Heart right ventricle (tissue), 16 donors: ENCODE results near the gene RTP1. TPM values are rescaled to one million over a fixed set of nuclear protein-coding genes. Genes with fewer than 3 reads are reported as not detected.

ENCODE experiments used
- ATAC-seq, 8 donors: fragments of 200-7000 bp; cut with Tn5 transposase; one replicate each; pipeline ENCODE4 v1.9.1; 2020; ENCODE audit warnings: mild to moderate bottlenecking in 8 of 8, moderate library complexity in 8 of 8, moderate number of reproducible peaks in 1 of 8
- DNase-seq, 2 donors: peaks; one replicate each; pipeline ENCODE4 v3.0.0-alpha.2; 2020
- H3K27ac ChIP-seq, 10 donors: fragments of 200-600 bp; sonication (generic) in 2 of 10; one replicate each; pipeline versions ENCODE4 v1.5.0 to v1.8.0; 2020 to 2022; ENCODE audit warnings: mild to moderate bottlenecking in 3 of 10
- H3K27me3 ChIP-seq, 7 donors: fragments of 200-600 bp; one replicate each; pipeline ENCODE4 v1.8.0; 2021 to 2022; ENCODE audit warnings: mild to moderate bottlenecking in 2 of 7
- H3K36me3 ChIP-seq, 9 donors: fragments of 200-600 bp; sonication (generic) in 1 of 9; one replicate each; pipeline versions ENCODE4 v1.5.0 to v1.8.0; 2020 to 2022; ENCODE audit warnings: mild to moderate bottlenecking in 2 of 9
- H3K4me1 ChIP-seq, 9 donors: fragments of 200-600 bp; sonication (generic) in 1 of 9; one replicate each; pipeline versions ENCODE4 v1.5.0 to v1.8.0; 2020 to 2022; ENCODE audit warnings: mild to moderate bottlenecking in 4 of 9
- H3K4me3 ChIP-seq, 10 donors: fragments of 200-600 bp; sonication (generic) in 2 of 10; one replicate each; pipeline versions ENCODE4 v1.5.0 to v1.8.0; 2020 to 2022; ENCODE audit warnings: mild to moderate bottlenecking in 7 of 10, moderate library complexity in 2 of 10
- H3K9me3 ChIP-seq, 11 donors: fragments of 200-600 bp in 10 of 11; sonication (generic) in 2 of 11; one replicate each; pipeline versions ENCODE4 v1.5.0 to v1.8.0; 2013 to 2022; ENCODE audit warnings: mild to moderate bottlenecking in 2 of 11, control low read depth in 1 of 11, moderate library complexity in 1 of 11
- WGBS, 2 donors: extraction: QIAGEN DNeasy Blood & Tissue Kit; methylation state at CpG; one replicate each; pipeline ENCODE4 v1.1.7; 2013; ENCODE audit warnings: inconsistent platforms in 1 of 2; 5-methylcytosine and 5-hydroxymethylcytosine counted together
- intact Hi-C, 10 donors: fragments of 100-400 bp; cut with DNase I; formaldehyde crosslinking; loops; one replicate each; pipeline versions ENCODE4 v1.11.1 to v1.14.2; 2022
- polyA plus RNA-seq, 2 donors: library from polyadenylated mRNA; stranded (reverse); fragments of 200-250 nt; gene quantifications; one replicate each; pipeline ENCODE4 v1.2.3, GENCODE V29; 2013
- total RNA-seq, 10 donors: library from RNA; stranded (reverse); fragmentation: NEBNext Ultra II Directional in 3 of 10; extraction: Animal tissue kit (Norgen Biotek cat#: 25700) in 3 of 10; gene quantifications; one replicate each; pipeline versions ENCODE4 v1.2.1 to v1.2.4, GENCODE V29; 2021 to 2023
- TF ChIP-seq, protein P1 (sequence below), 9 donors: fragments of 200-600 bp; sonication (generic) in 2 of 9; IDR thresholded peaks; one replicate each; pipeline versions ENCODE4 v1.5.0 to v1.8.0; 2021 to 2022; ENCODE audit warnings: antibody characterized with exemption in 9 of 9, mild to moderate bottlenecking in 5 of 9, moderate library complexity in 1 of 9
- donor health status: Arrhythmogenic right ventricular cardiomyopathy.
- donor health status: ischemic (EF 13 %, LVEDD 7.1; RV severe dilation, severe dysfunction).
- donor health status: healthy with polysubstance abuse.
- donor health status: DM: no; HTN: yes; CAD: no.
- donor health status: DM: no; HTN: no; CAD: no.
- donor health status: ischemic (EF 25% LVEDD 6.9; RV normal size, moderate dysfunction).
- donor health status: ischemic (EF 25% LVEDD 5.7; RV mildly dilated, moderate dysfunction).
- donor health status: healthy.
- donor health status: DM: yes; HTN: yes; CAD: no.
- donor health status: Ischemic cardiomyopathy.
- donor health status: ischemic (EF 35%, LVEDD 5.7; RV mildly dilated, moderate dysfunction).
- donor health status: nonischemic (EF 11% LVEDD 7.7; RV severe dilation, severe dysfunction).
- donor health status: DM: yes; HTN: yes; CAD: no.
- donor health status: PGD.
- donor health status: ischemic (EF 29% LVEDD 5.4; RV normal size, mild dysfunction).
- donor health status: nonischemic (EF 23%, LVEDD 6.1; RV moderate dilation, normal function).

The RTP1 gene
- total and polyA plus RNA-seq, 12 donors: 0.11 TPM; not detected in 11

DNA sequence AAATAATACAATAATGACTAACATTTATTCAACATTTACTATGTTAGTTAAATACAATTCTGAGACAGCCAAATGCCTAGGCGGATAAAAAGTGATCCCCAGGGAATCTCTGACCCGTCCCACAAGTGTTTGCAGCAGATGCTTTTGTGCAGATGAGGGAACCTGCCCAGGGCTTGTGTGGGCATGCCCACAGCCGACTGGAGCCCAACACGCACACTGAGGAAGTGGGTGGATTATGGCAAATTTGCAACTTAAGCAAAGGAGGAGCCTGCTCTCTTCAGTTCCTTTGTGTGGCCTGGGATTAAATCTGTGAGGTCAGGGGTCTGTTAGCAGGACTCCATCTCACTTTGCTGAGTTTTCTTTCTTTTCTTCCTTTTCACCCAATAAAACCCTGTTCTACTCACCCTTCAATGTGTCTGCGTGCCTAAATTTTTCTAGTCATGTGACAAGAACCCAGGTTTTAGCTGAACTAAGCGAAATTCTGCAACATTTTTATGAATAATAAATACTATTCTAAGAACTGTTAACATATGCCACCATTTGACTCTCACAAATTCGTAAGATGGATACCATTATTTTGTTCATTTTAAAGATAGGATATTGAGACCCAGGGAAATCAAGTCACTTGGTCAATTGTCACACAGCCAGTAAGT, 13.9 kb upstream of the RTP1 start:
- no peak for DNase-seq
- TF ChIP-seq, protein P1, sequence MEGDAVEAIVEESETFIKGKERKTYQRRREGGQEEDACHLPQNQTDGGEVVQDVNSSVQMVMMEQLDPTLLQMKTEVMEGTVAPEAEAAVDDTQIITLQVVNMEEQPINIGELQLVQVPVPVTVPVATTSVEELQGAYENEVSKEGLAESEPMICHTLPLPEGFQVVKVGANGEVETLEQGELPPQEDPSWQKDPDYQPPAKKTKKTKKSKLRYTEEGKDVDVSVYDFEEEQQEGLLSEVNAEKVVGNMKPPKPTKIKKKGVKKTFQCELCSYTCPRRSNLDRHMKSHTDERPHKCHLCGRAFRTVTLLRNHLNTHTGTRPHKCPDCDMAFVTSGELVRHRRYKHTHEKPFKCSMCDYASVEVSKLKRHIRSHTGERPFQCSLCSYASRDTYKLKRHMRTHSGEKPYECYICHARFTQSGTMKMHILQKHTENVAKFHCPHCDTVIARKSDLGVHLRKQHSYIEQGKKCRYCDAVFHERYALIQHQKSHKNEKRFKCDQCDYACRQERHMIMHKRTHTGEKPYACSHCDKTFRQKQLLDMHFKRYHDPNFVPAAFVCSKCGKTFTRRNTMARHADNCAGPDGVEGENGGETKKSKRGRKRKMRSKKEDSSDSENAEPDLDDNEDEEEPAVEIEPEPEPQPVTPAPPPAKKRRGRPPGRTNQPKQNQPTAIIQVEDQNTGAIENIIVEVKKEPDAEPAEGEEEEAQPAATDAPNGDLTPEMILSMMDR (IDR thresholded peaks at IDR 0.05): no peak
- H3K4me1 ChIP-seq: peaks cover 0 to 44% (median 25%) of the 10 kb centered on the region in 9 donors
- ATAC-seq: no peak
- intact Hi-C loops: no loop called here
- no peaks in the 10 kb centered on the region for H3K27me3 ChIP-seq
- H3K4me3 ChIP-seq: no peak overlapping the region
- peak overlapping the region in 4 of 10 donors; percentile 4 to 45 (median 16) for H3K27ac ChIP-seq
- 63 to 67% methylated on average over 7 of the region's 7 CpGs for WGBS, 2 donors
- no peaks in the 10 kb centered on the region for H3K9me3 ChIP-seq
- no peaks in the 10 kb centered on the region for H3K36me3 ChIP-seq

DNA sequence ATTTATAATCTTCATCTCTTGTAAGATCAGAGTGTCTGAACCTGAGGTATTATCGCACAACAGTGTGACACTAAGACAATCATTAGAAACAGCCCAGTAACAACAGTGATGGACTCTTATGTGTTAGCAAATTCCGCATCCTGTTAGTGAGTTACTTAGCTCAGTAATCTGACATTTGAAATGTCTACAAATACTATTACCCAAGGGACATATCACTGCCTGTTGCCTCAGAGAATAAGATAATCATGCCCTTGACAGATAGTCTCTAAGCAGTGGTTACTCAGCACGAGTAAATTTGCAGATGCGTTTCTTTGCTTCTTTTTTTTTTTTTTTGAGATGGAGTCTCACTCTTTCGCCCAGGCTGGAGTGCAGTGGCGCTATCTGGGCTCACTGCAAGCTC, 13.4 kb upstream of the RTP1 start:
- TF ChIP-seq, protein P1 (IDR thresholded peaks at IDR 0.05): no peak
- ATAC-seq (no peak), DNase-seq (no peak)
- Histone ChIP-seq H3K27me3 (no peaks in the 10 kb centered on the region), H3K27ac (peak overlapping the region in 3 of 10 donors; percentile 4 to 27 (median 4)), H3K36me3 (no peaks in the 10 kb centered on the region), H3K4me3 (no peak overlapping the region), H3K4me1 (peaks cover 0 to 46% (median 25%) of the 10 kb centered on the region in 9 donors), H3K9me3 (no peaks in the 10 kb centered on the region)
- intact Hi-C loops: no loop called here
- WGBS, 2 donors: 73 to 79% methylated on average over 6 of the region's 6 CpGs

DNA sequence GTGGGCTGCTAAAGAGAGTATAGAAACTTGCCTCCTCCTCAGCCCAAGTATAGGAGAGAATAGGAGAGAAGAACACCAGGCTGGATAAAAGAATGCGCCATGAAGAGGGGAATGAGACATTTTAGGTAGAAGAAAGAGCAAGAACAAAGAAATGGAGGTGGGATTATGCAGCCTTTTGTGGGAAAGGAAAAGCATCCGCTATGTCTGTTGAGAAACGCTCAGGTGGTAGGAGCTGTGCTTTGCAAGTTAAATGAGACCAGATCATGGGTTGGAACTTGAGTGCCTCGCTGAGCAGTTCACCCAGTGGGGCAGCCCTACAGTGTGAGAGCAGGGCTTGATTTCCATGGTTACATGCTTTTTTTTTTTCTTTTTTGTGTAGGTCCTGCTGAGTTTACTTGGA, 11.5 kb upstream of the RTP1 start:
- no peaks in the 10 kb centered on the region for H3K9me3 ChIP-seq
- TF ChIP-seq, protein P1 (IDR thresholded peaks at IDR 0.05): no peak
- H3K27ac ChIP-seq: peak overlapping the region; percentile 39 to 95 (median 90)
- peaks cover 0 to 9% (median 0%) of the 10 kb centered on the region in 7 donors for H3K27me3 ChIP-seq
- H3K4me1 ChIP-seq: peaks cover 0 to 59% (median 27%) of the 10 kb centered on the region in 9 donors
- intact Hi-C loops: no loop called here
- ATAC-seq (no peak), DNase-seq (no peak)
- H3K36me3 ChIP-seq: no peaks in the 10 kb centered on the region
- H3K4me3 ChIP-seq: no peak overlapping the region
- 88 to 92% methylated on average over 4 of the region's 4 CpGs for WGBS, 2 donors

DNA sequence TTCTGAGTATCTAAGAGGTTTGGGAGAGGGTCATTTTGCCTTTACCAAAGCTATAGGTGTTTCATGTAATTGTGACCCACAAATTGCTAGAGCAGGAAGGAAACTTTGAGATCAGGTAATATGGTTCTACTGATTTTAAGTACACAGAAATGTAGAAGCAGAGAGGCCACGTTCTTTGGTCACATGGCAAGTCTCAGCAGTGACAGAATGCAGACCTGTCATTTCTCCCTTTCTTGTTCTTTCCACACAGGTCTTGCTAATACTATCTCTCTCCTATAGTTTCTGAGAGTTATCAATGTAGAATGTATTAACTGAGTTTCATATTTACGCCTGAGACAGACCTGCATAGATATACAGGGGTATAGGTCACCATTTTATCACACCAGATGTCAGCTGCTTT, 10.9 kb upstream of the RTP1 start:
- peak in 5 of 8 donors; percentile 6 to 61 (median 48) for ATAC-seq
- TF ChIP-seq, protein P1 (IDR thresholded peaks at IDR 0.05): no peak
- intact Hi-C loops: no loop called here

More for the DNA sequence above, 10.9 kb upstream of the RTP1 start:
- Histone ChIP-seq H3K9me3 (no peaks in the 10 kb centered on the region), H3K36me3 (no peaks in the 10 kb centered on the region), H3K4me3 (no peak overlapping the region), H3K4me1 (peaks cover 0 to 59% (median 27%) of the 10 kb centered on the region in 9 donors), H3K27ac (peak overlapping the region; percentile 39 to 95 (median 90)), H3K27me3 (peaks cover 0 to 12% (median 0%) of the 10 kb centered on the region in 7 donors)
- WGBS, 2 donors: 29 to 42% methylated on average over 2 of the region's 2 CpGs
- DNase-seq: no peak
